H1 (cell line): ENCODE results near the gene SRSF8. TPM values are rescaled to one million over a fixed set of nuclear protein-coding genes. Genes with fewer than 3 reads are reported as not detected.

ENCODE experiments used
- CBX8 ChIP-seq: fragments of 300-800, 300-1000 bp; sonication (generic); IDR thresholded peaks from 2 replicates; pipeline ENCODE4 v1.7.1; 2016; ENCODE audit warnings: low read depth, low read length, borderline replicate concordance
- CEBPB ChIP-seq: IDR thresholded peaks from 2 replicates; pipeline ENCODE4 v1.6.1; 2012; ENCODE audit warnings: low read depth, low read length
- CHD2 ChIP-seq: IDR thresholded peaks from 2 replicates; pipeline ENCODE4 v1.6.1; 2012; ENCODE audit warnings: low read length, improper control_type of control experiment
- EP300 ChIP-seq, 2 experiments: IDR thresholded peaks; 1 replicate in 1 of 2; 2 replicates in 1 of 2; pipeline ENCODE4 v1.6.1; 2011 to 2012; ENCODE audit warnings: low read depth in 2 of 2, low read length in 2 of 2, mild to moderate bottlenecking in 2 of 2, borderline replicate concordance in 1 of 2, inconsistent platforms in 1 of 2, moderate library complexity in 1 of 2
- HDAC2 ChIP-seq, 2 experiments: fragments of 300-600 bp in 1 of 2; sonication (generic) in 1 of 2; IDR thresholded peaks; 2 replicates each; pipeline ENCODE4 v1.6.1; 2011 to 2012; ENCODE audit warnings: low read depth in 2 of 2, low read length in 2 of 2, mild to moderate bottlenecking in 2 of 2, moderate library complexity in 2 of 2, borderline replicate concordance in 1 of 2, inconsistent platforms in 1 of 2
- NANOG ChIP-seq: IDR thresholded peaks from 2 replicates; pipeline ENCODE4 v1.6.1; 2011; ENCODE audit warnings: low read length, low read depth, mild to moderate bottlenecking, inconsistent platforms; ENCODE audit not compliant: insufficient read depth, poor library complexity, severe bottlenecking
- SIX5 ChIP-seq: IDR thresholded peaks from 2 replicates; pipeline ENCODE4 v1.6.1; 2011; ENCODE audit warnings: mild to moderate bottlenecking, low read depth, low read length
- ZNF274 ChIP-seq: IDR thresholded peaks from 2 replicates; pipeline ENCODE4 v1.7.0; 2012; ENCODE audit warnings: low read length, borderline replicate concordance; ENCODE audit errors: extremely low read depth
- polyA plus RNA-seq, 7 experiments: library from polyadenylated mRNA; depleted of rRNA in 3 of 7; stranded (reverse) in 5 of 7; unstranded in 2 of 7; fragments of >200 nt in 5 of 7; fragments of 200-250 nt in 2 of 7; gene quantifications; 1 replicate in 5 of 7; 2 replicates in 1 of 7; 4 replicates in 1 of 7; pipeline versions ENCODE4 v1.2.1 to v1.2.3, GENCODE V29; 2011 to 2013; ENCODE audit warnings: missing spikeins in 2 of 7, mixed read lengths in 2 of 7
- total RNA-seq: library from RNA; stranded (reverse); fragmentation: NEBNext Ultra II Directional; extraction: Animal tissue kit (Norgen Biotek cat#: 25700); gene quantifications from 2 replicates; pipeline ENCODE4 v1.2.1, GENCODE V29; 2021
- TF ChIP-seq, protein P1 (sequence below): fragments of 300-600 bp; sonication (generic); IDR thresholded peaks from 2 replicates; pipeline ENCODE4 v1.7.1; 2012; ENCODE audit warnings: low read length, moderate library complexity, mild to moderate bottlenecking, inconsistent platforms; ENCODE audit not compliant: insufficient replicate concordance
- TF ChIP-seq, protein P2 (sequence below): IDR thresholded peaks from 2 replicates; pipeline ENCODE4 v1.6.1; 2012; ENCODE audit warnings: inconsistent platforms

The SRSF8 gene
- total and polyA plus RNA-seq, 2 of the 8 experiments (the other 6 are each of a cell fraction or from before 2014, with no cell fraction given), result 13.2 to 18.5 TPM

DNA sequence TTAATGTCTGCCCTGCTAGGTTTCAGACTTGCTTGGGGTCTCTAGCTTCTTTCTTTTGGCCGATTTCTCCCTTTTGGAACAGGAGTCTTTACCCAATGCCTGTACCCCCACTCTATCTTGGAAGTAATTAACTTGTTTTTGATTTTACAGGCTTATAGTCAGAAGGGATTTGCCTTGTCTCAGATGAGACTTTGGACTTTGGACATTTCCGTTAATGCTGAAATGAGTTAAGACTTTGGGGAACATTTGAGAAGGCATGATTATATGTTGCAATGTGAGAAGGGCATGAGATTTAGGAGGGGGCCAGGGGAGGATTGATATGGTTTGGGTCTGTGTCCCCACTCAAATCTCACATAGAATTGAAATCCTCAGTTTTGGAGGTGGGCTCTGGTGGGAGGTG, 12.4 kb upstream of the SRSF8 start (continued):
- TF ChIP-seq, protein P1, sequence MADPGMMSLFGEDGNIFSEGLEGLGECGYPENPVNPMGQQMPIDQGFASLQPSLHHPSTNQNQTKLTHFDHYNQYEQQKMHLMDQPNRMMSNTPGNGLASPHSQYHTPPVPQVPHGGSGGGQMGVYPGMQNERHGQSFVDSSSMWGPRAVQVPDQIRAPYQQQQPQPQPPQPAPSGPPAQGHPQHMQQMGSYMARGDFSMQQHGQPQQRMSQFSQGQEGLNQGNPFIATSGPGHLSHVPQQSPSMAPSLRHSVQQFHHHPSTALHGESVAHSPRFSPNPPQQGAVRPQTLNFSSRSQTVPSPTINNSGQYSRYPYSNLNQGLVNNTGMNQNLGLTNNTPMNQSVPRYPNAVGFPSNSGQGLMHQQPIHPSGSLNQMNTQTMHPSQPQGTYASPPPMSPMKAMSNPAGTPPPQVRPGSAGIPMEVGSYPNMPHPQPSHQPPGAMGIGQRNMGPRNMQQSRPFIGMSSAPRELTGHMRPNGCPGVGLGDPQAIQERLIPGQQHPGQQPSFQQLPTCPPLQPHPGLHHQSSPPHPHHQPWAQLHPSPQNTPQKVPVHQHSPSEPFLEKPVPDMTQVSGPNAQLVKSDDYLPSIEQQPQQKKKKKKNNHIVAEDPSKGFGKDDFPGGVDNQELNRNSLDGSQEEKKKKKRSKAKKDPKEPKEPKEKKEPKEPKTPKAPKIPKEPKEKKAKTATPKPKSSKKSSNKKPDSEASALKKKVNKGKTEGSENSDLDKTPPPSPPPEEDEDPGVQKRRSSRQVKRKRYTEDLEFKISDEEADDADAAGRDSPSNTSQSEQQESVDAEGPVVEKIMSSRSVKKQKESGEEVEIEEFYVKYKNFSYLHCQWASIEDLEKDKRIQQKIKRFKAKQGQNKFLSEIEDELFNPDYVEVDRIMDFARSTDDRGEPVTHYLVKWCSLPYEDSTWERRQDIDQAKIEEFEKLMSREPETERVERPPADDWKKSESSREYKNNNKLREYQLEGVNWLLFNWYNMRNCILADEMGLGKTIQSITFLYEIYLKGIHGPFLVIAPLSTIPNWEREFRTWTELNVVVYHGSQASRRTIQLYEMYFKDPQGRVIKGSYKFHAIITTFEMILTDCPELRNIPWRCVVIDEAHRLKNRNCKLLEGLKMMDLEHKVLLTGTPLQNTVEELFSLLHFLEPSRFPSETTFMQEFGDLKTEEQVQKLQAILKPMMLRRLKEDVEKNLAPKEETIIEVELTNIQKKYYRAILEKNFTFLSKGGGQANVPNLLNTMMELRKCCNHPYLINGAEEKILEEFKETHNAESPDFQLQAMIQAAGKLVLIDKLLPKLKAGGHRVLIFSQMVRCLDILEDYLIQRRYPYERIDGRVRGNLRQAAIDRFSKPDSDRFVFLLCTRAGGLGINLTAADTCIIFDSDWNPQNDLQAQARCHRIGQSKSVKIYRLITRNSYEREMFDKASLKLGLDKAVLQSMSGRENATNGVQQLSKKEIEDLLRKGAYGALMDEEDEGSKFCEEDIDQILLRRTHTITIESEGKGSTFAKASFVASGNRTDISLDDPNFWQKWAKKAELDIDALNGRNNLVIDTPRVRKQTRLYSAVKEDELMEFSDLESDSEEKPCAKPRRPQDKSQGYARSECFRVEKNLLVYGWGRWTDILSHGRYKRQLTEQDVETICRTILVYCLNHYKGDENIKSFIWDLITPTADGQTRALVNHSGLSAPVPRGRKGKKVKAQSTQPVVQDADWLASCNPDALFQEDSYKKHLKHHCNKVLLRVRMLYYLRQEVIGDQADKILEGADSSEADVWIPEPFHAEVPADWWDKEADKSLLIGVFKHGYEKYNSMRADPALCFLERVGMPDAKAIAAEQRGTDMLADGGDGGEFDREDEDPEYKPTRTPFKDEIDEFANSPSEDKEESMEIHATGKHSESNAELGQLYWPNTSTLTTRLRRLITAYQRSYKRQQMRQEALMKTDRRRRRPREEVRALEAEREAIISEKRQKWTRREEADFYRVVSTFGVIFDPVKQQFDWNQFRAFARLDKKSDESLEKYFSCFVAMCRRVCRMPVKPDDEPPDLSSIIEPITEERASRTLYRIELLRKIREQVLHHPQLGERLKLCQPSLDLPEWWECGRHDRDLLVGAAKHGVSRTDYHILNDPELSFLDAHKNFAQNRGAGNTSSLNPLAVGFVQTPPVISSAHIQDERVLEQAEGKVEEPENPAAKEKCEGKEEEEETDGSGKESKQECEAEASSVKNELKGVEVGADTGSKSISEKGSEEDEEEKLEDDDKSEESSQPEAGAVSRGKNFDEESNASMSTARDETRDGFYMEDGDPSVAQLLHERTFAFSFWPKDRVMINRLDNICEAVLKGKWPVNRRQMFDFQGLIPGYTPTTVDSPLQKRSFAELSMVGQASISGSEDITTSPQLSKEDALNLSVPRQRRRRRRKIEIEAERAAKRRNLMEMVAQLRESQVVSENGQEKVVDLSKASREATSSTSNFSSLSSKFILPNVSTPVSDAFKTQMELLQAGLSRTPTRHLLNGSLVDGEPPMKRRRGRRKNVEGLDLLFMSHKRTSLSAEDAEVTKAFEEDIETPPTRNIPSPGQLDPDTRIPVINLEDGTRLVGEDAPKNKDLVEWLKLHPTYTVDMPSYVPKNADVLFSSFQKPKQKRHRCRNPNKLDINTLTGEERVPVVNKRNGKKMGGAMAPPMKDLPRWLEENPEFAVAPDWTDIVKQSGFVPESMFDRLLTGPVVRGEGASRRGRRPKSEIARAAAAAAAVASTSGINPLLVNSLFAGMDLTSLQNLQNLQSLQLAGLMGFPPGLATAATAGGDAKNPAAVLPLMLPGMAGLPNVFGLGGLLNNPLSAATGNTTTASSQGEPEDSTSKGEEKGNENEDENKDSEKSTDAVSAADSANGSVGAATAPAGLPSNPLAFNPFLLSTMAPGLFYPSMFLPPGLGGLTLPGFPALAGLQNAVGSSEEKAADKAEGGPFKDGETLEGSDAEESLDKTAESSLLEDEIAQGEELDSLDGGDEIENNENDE, result no peak
- no peak for TF ChIP-seq HDAC2 (IDR thresholded peaks at IDR 0.05; ENCODE audit: borderline replicate concordance in 1 of 2, low read depth in 2 of 2, low read length in 2 of 2)
- no peak for TF ChIP-seq EP300 (IDR thresholded peaks at IDR 0.05; ENCODE audit: borderline replicate concordance in 1 of 2, low read depth in 2 of 2, low read length in 2 of 2)
- TF ChIP-seq CHD2, result no peak
- no peak for TF ChIP-seq SIX5
- TF ChIP-seq CEBPB, result no peak
- TF ChIP-seq, protein P2, sequence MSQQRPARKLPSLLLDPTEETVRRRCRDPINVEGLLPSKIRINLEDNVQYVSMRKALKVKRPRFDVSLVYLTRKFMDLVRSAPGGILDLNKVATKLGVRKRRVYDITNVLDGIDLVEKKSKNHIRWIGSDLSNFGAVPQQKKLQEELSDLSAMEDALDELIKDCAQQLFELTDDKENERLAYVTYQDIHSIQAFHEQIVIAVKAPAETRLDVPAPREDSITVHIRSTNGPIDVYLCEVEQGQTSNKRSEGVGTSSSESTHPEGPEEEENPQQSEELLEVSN, result no peak
- no peak for TF ChIP-seq NANOG
- no peak for TF ChIP-seq CBX8
- no peak for TF ChIP-seq ZNF274
